Left lobe of liver (tissue), 2 donors: ENCODE results near the gene ABTB2. TPM values are rescaled to one million over a fixed set of nuclear protein-coding genes. Genes with fewer than 3 reads are reported as not detected.
"Not testable (repeated sequence)": the region's sequence is repeated elsewhere in the genome, so short reads cannot be mapped to it uniquely, and the experiment has no call there.

ENCODE experiments used
- ATAC-seq: fragments of 200-7000 bp; cut with Tn5 transposase; one replicate; pipeline ENCODE4 v1.9.1; 2020; ENCODE audit warnings: mild to moderate bottlenecking, moderate library complexity
- DNase-seq: peaks from one replicate; pipeline ENCODE4 v3.0.0-alpha.2; 2020; ENCODE audit warnings: low spot score
- total RNA-seq: library from RNA; stranded (reverse); gene quantifications from one replicate; pipeline ENCODE4 v1.2.1, GENCODE V29; 2021
- donor health status: DM: no; HTN: no; CAD: no; lungs with moderate emphysema.
- donor health status: DM: no; HTN: yes; CAD: no.

Gene ABTB2
- total RNA-seq, 1 donor from 2014 or later = 11.4 TPM

- ATAC-seq = no peak
- no peak for DNase-seq
Observed at GRCh38 chr11:34219279-34219678, 138.5 kb downstream of the ABTB2 start.

- ATAC-seq = peak; percentile 59
- DNase-seq = not testable (repeated sequence)
Observed at GRCh38 chr11:34218756-34219155, 139.1 kb downstream of the ABTB2 start.

- no peak for ATAC-seq
- DNase-seq = no peak
Observed at GRCh38 chr11:34218067-34218466, 139.7 kb downstream of the ABTB2 start.

GRCh38 chr11:34216706-34217105, 141.1 kb downstream of the ABTB2 start:
- no peak for ATAC-seq
- DNase-seq = no peak

GRCh38 chr11:34215806-34216453, 141.9 kb downstream of the ABTB2 start:
- ATAC-seq (no peak), DNase-seq (no peak)

- no peak for ATAC-seq
- no peak for DNase-seq
Observed at GRCh38 chr11:34214961-34215805, 142.6 kb downstream of the ABTB2 start.

- peak; percentile 10 for ATAC-seq
- no peak for DNase-seq
Observed at GRCh38 chr11:34213366-34213765, 144.4 kb downstream of the ABTB2 start.

- no peak for ATAC-seq
- DNase-seq = no peak
Observed at GRCh38 chr11:34212566-34212965, 145.2 kb downstream of the ABTB2 start.

- no peak for ATAC-seq
- DNase-seq = no peak
Observed at GRCh38 chr11:34209809-34210208, 148.0 kb downstream of the ABTB2 start.

GRCh38 chr11:34208266-34209135, 149.3 kb downstream of the ABTB2 start:
- peak; percentile 50 for ATAC-seq

GRCh38 chr11:34207487-34208180, 150.2 kb downstream of the ABTB2 start:
- no peak for ATAC-seq
- no peak for DNase-seq

More at GRCh38 chr11:34208266-34209135, 149.3 kb downstream of the ABTB2 start:
- no peak for DNase-seq

GRCh38 chr11:34206407-34207300, 151.2 kb downstream of the ABTB2 start:
- ATAC-seq (peak; percentile 15), DNase-seq (no peak)

- no peak for ATAC-seq
- no peak for DNase-seq
Observed at GRCh38 chr11:34205326-34206035, 152.3 kb downstream of the ABTB2 start.

GRCh38 chr11:34204396-34205279, 153.2 kb downstream of the ABTB2 start:
- ATAC-seq (no peak), DNase-seq (no peak)

GRCh38 chr11:34203377-34203871, 154.4 kb downstream of the ABTB2 start:
- ATAC-seq = no peak
- DNase-seq = no peak

- DNase-seq = no peak
Observed at GRCh38 chr11:34201129-34201528, 156.7 kb downstream of the ABTB2 start.

GRCh38 chr11:34199525-34199924, 158.3 kb downstream of the ABTB2 start:
- ATAC-seq (no peak), DNase-seq (no peak)

More at GRCh38 chr11:34201129-34201528, 156.7 kb downstream of the ABTB2 start:
- no peak for ATAC-seq

GRCh38 chr11:34198523-34198922, 159.3 kb downstream of the ABTB2 start:
- no peak for ATAC-seq
- no peak for DNase-seq
